ENCODE data around the gene RTN3. TPM values are rescaled to one million over a fixed set of nuclear protein-coding genes. Genes with fewer than 3 reads are reported as not detected.
"Not testable (repeated sequence)": the region's sequence is repeated elsewhere in the genome, so short reads cannot be mapped to it uniquely, and the experiment has no call there.

Gene RTN3
- 10 to 100 TPM; 44.7 to 46.2 TPM for total RNA-seq

- CTCF ChIA-PET: interaction anchor here (0.5 to 3.0 kb wide), 4 partner anchors 9 to 636 kb away, joined by 3 to 22 read pairs (median 4); partner anchors contain the start of genes ATL3, PRDX5 and TRMT112
- POLR2A ChIA-PET: interaction anchor here (0.6 to 1.5 kb wide), 7 partner anchors 8 to 139 kb away, joined by 3 to 7 read pairs (median 4); no protein-coding TSS in a partner anchor
Measured at GRCh38 chr11:63681321-63682065, at the start of gene RTN3. Gene RTN3, plus strand, starts transcription at chr11:63681500. Its CDS starts 137 bp downstream, at chr11:63681637.

GRCh38 chr11:63635762-63636465, 45.4 kb upstream of the RTN3 start:
- POLR2A ChIA-PET: no interaction called here
- CTCF ChIA-PET: interaction anchor here (0.7 to 3.3 kb wide), 8 partner anchors 11 to 156 kb away, joined by 3 to 37 read pairs (median 4); partner anchors contain the start of genes LGALS12 and PLAAT5

GRCh38 chr11:63638436-63638835, 42.9 kb upstream of the RTN3 start:
- CTCF ChIA-PET: interaction anchor here (0.8 to 3.3 kb wide), 8 partner anchors 9 to 160 kb away, joined by 3 to 37 read pairs (median 4); no protein-coding TSS in a partner anchor
- POLR2A ChIA-PET: not testable (repeated sequence)

GRCh38 chr11:63639199-63639832, 42.0 kb upstream of the RTN3 start:
- ChIA-PET POLR2A (interaction anchor here (0.6 to 0.7 kb wide), 2 partner anchors 541 to 1482 kb away, joined by 3 to 4 read pairs; no protein-coding TSS in a partner anchor), CTCF (interaction anchor here (0.6 to 2.3 kb wide), 9 partner anchors 9 to 161 kb away, joined by 3 to 7 read pairs (median 4); no protein-coding TSS in a partner anchor)

GRCh38 chr11:63641727-63642126, 39.6 kb upstream of the RTN3 start:
- POLR2A ChIA-PET: no interaction called here
- CTCF ChIA-PET: no interaction called here

- ChIA-PET CTCF (no interaction called here), POLR2A (no interaction called here)
Measured at GRCh38 chr11:63643205-63643604, 38.1 kb upstream of the RTN3 start.

GRCh38 chr11:63652671-63653070, 28.6 kb upstream of the RTN3 start:
- POLR2A ChIA-PET: no interaction called here
- CTCF ChIA-PET: no interaction called here

GRCh38 chr11:63660972-63661371, 20.3 kb upstream of the RTN3 start:
- CTCF ChIA-PET: interaction anchor here (3.1 kb wide), 1 partner anchor 10 kb away, joined by 13 read pairs; the partner anchor contains the start of gene ATL3

GRCh38 chr11:63663809-63664208, 17.5 kb upstream of the RTN3 start:
- ChIA-PET POLR2A (no interaction called here), CTCF (no interaction called here)

More at GRCh38 chr11:63660972-63661371, 20.3 kb upstream of the RTN3 start:
- POLR2A ChIA-PET: interaction anchor here (0.5 kb wide), 1 partner anchor 21 kb away, joined by 4 read pairs; the partner anchor contains the start of gene RTN3

GRCh38 chr11:63666874-63667273, 14.4 kb upstream of the RTN3 start:
- CTCF ChIA-PET: no interaction called here
- POLR2A ChIA-PET: no interaction called here

- ChIA-PET POLR2A (interaction anchor here (0.6 kb wide), 1 partner anchor 95 kb away, joined by 6 read pairs; no protein-coding TSS in a partner anchor), CTCF (interaction anchor here (0.6 to 1.4 kb wide), 3 partner anchors 29 to 49 kb away, joined by 3 to 4 read pairs (median 3); no protein-coding TSS in a partner anchor)
Measured at GRCh38 chr11:63667995-63668795, 13.1 kb upstream of the RTN3 start.

GRCh38 chr11:63670096-63670432, 11.2 kb upstream of the RTN3 start:
- ChIA-PET POLR2A (interaction anchor here (0.6 to 1.0 kb wide), 2 partner anchors 12 to 16 kb away, joined by 4 to 9 read pairs; no protein-coding TSS in a partner anchor), CTCF (interaction anchor here (3.3 to 4.1 kb wide), 2 partner anchors 8 to 12 kb away, joined by 13 to 22 read pairs; partner anchors contain the start of gene RTN3)

- POLR2A ChIA-PET: interaction anchor here (0.6 to 1.0 kb wide), 3 partner anchors 10 to 773 kb away, joined by 4 to 5 read pairs (median 5); partner anchors contain the start of gene RTN3
- CTCF ChIA-PET: interaction anchor here (0.6 to 4.1 kb wide), 4 partner anchors 9 to 14 kb away, joined by 3 to 22 read pairs (median 8); partner anchors contain the start of gene RTN3
Measured at GRCh38 chr11:63670433-63671321, 10.6 kb upstream of the RTN3 start.

GRCh38 chr11:63671322-63672155, 9.8 kb upstream of the RTN3 start, which contains the start of gene ATL3:
Gene ATL3, minus strand, starts transcription at chr11:63671376. Its CDS starts 41 bp downstream, at chr11:63671335.
- ChIA-PET POLR2A (interaction anchor here (0.6 to 0.8 kb wide), 2 partner anchors 10 to 774 kb away, joined by 5 to 7 read pairs; partner anchors contain the start of gene RTN3), CTCF (interaction anchor here (0.6 to 4.1 kb wide), 5 partner anchors 9 to 15 kb away, joined by 3 to 22 read pairs (median 4); partner anchors contain the start of gene RTN3)

GRCh38 chr11:63672156-63672463, 9.2 kb upstream of the RTN3 start:
- CTCF ChIA-PET: interaction anchor here (1.0 to 4.1 kb wide), 4 partner anchors 8 to 14 kb away, joined by 4 to 22 read pairs (median 8); partner anchors contain the start of gene RTN3
- POLR2A ChIA-PET: interaction anchor here (0.8 kb wide), 1 partner anchor 9 kb away, joined by 7 read pairs; the partner anchor contains the start of gene RTN3

GRCh38 chr11:63672936-63673539, 8.3 kb upstream of the RTN3 start:
- POLR2A ChIA-PET: interaction anchor here (0.6 to 1.2 kb wide), 2 partner anchors 8 to 17 kb away, joined by 3 read pairs; partner anchors contain the start of gene RTN3
- CTCF ChIA-PET: interaction anchor here (0.6 to 4.1 kb wide), 3 partner anchors 9 to 96 kb away, joined by 4 to 22 read pairs (median 5); partner anchors contain the start of genes RTN3 and ZFTA

All from activated CD8-positive, alpha-beta memory T cell treated with anti-CD3 and anti-CD28 coated beads for 36 hours (primary cell).